ENCODE results near the gene GLUD1.

The GLUD1 gene

DNA sequence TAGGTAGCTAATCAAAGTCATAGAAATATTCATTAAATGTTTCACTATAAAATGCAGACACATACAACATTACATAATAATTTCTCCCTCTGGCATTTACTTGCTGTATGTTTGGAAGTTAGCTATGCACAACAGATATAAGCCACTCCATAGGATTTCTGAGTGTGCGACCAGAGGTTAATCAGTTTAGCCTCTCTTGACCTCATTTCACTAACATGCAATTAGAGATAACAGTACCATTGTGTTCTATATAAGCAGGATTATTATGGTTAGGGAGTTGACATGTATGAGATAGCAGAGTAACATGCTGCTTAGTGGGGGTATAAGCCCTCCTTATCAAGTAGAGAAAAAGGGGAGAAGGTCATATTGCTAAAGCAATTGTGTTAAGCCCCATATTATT lies 26.4 kb downstream of the GLUD1 start:
- TF ChIP-seq GATA2 (IDR thresholded peaks at IDR 0.05; ENCODE audit: low read depth, low read length) = no peak
- no peak for TF ChIP-seq GATA3 (IDR thresholded peaks at IDR 0.05; ENCODE audit: low read depth, low read length)

DNA sequence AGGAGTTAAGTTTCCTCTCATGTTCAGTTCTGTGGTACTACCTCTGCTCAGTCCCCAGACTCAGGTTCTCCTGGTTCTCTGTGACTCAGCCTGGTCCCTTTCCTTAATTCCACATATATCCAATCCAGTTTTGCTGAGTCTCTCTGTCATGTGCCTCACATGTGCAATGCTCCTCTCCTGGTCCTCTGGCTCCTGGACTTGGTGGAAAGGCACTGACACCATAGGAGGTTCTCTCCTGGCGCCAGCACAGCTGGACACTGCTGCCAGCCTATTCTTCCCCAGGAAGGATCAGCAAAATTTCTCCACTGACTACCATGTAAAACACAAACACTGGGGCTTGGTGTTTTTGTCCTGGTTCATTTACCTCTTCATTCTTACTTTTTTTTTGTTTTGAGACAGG lies 27.8 kb downstream of the GLUD1 start:
- TF ChIP-seq GATA3 (IDR thresholded peaks at IDR 0.05; ENCODE audit: low read depth, low read length) (no peak), GATA2 (IDR thresholded peaks at IDR 0.05; ENCODE audit: low read depth, low read length) (no peak)

DNA sequence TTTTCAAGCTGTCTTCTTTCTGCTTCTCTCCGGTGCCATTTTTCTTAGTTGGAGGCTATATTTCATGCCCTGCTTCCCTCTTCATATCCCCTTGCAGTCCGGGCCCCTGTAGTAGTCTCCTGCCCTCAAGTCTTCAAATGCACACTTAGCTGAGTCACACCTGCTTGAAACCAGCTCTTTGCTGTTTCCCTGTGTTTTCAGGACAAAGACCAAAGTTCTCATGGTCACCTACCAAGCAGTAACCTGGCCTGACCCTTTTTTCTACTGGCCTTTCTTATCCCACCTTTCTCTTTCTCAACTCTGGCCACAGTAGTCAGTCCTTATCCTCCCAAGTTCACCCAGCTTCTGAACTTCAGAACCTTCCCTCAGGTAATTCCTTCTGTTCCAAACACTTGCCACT lies 28.5 kb downstream of the GLUD1 start:
- no peak for TF ChIP-seq GATA3 (IDR thresholded peaks at IDR 0.05; ENCODE audit: low read depth, low read length)
- TF ChIP-seq GATA2 (IDR thresholded peaks at IDR 0.05; ENCODE audit: low read depth, low read length) = no peak

DNA sequence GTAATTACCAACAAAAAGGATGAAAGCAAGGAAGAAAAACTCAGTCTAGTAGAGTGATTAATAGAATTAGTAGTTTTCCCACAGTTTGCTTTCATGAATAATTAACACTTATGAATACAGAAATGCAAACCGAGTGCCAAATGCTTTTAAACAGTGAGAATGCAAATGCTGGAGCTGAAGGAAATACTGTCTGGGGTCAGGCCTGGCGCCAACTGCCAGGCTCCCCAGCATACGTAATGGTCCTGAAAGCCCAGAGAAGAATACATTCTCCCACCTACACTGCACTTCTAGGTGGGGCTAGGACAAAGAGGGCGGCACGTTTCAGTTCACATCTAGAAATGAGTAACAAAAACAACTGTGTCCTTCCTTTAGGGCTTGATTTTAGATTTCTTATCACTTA lies 30.0 kb downstream of the GLUD1 start:
- TF ChIP-seq GATA3 (IDR thresholded peaks at IDR 0.05; ENCODE audit: low read depth, low read length) (no peak), GATA2 (IDR thresholded peaks at IDR 0.05; ENCODE audit: low read depth, low read length) (no peak)

DNA sequence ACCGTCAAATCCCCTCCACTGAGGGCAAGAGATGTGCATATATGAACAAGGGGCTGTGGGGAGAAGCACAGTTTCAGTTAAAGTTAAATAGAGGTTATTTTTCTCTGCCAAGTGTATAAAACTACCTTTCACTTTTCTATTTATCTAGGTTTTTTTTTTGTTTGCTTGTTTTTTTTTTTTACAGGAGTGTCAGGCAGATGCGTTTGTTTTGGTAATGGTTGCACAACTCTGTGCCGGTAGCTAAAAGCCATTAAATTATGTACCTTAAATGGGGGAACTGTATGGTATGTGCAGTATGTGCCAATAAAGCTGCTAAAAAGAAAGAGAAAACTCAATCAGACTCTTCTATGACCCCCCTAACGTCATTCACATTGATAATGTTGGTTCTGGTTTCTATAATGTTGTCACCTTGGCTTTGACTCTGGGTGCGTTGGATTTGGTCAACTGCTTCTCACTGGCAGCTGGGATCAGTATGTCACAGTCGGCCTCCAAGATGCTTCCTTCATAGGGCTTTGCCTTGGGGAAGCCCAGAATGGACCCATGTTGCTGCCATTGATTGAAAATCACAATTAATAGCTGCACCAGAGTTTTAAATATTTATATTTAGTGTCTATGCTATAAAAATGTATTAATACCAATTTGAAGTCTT lies 34.2 kb downstream of the GLUD1 start:
- TF ChIP-seq GATA2 (IDR thresholded peaks at IDR 0.05; ENCODE audit: low read depth, low read length) = no peak
- no peak for TF ChIP-seq GATA3 (IDR thresholded peaks at IDR 0.05; ENCODE audit: low read depth, low read length)

DNA sequence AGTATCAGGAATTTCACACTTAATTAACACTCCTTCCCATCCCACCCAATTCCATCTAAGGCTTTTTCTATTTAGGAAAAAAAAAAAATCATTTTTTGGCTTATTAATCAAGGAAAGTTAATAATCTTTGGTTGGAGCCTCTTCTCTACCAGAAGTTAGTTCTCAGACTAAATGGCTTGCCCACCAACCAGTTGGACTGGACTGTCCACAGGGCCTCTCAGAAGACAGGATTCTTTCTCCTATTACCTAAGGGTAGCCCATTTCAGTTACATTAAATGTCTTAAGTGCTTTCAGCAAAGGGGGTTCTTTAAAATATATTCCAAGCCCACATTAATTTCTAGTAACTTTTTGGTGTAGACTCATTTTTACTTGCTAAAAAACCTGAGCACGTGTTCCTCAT lies 35.2 kb downstream of the GLUD1 start:
- no peak for TF ChIP-seq GATA3 (IDR thresholded peaks at IDR 0.05; ENCODE audit: low read depth, low read length)
- TF ChIP-seq GATA2 (IDR thresholded peaks at IDR 0.05; ENCODE audit: low read depth, low read length) = no peak

DNA sequence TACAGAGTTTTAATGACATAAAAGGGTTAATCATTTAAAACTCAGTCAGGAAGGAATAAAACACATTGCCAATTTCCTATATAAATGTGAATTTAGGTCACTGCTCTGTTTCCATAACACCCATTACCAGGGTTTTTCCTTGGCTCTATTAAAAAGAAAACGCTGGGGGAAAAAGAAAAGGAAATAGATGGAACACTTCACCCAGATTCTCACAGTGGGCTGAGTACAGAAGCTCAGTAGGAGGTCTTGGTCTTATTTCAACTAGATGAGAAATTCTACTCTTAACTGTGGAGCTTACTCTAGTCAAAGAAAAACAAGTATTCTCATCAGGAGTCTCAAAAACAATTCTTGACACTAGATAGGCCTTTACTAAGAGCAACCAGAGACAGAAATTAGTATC lies 36.5 kb downstream of the GLUD1 start:
- TF ChIP-seq GATA2 (IDR thresholded peaks at IDR 0.05; ENCODE audit: low read depth, low read length) = no peak

DNA sequence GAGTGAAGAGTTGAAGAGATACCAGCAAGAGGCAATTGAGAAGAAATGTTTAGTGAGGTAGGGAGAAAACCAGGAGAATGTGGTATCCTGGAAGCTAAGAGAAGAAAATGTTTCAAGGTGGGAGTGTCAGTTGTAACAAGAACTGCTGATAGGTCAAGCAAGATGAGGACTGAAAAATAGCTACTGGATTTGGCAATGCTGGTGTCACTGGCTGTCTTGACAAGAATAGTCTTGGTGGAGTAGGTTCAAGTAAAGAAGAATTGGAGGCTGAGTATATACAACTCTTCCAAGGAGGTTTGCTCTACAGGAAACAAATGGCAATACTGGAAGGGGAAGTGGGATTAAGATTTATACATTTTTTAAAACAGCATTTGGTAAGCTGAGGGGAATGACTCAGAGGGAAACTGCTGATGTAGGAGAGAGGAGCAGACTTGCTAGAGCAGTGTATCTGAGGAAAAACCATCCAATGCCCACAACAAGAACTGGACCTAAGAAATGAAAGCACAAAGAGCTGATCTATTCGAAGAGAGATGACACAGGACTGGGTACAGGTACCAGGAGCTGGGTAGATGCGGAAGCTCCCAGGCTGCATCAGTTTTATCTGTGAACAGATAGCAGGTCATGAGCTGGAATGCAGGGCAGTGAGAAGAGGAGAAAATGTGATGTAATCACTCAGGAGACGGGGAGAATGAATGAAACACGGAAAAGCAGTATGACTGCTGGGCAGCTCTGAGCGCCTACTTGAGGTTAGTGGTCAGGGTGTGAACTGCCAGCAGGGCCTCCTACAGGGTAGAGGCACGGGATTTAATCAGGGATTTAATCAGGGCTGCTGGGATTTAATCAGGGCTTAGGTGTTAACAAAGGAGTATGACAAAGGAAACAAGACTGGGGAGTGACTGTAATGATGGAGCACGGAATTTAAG lies 40.0 kb downstream of the GLUD1 start:
- TF ChIP-seq GATA2 (IDR thresholded peaks at IDR 0.05; ENCODE audit: low read depth, low read length) (no peak), GATA3 (IDR thresholded peaks at IDR 0.05; ENCODE audit: low read depth, low read length) (no peak)

DNA sequence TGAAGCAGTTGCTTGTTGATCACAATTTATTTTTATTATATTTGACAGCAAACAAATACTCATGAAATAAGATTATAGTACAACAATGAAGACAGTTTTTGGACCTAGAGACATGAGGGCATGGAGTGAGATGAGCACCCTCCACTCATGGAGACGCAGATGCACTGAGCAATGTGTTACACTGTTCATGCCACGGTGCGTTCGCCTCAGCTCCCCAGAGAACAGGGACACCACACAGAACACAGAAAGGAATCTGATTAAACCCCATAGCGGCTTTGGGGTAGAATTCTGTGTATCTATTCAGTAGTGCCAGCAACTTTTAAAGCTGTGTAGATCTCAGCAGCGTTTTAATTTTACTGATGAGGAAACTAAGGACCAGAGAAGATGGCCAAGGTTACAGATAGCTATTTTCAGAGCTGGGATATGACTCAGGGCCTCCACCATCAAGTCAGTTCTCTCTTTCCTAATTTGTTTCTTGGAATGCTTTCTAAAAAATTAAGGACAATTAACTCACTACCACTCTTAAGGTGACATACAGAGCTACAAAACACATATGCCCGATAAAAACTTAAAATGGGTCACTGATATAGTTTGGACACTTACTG lies 41.0 kb downstream of the GLUD1 start:
- TF ChIP-seq GATA3 (IDR thresholded peaks at IDR 0.05; ENCODE audit: low read depth, low read length) = no peak
- TF ChIP-seq GATA2 (IDR thresholded peaks at IDR 0.05; ENCODE audit: low read depth, low read length) = no peak

DNA sequence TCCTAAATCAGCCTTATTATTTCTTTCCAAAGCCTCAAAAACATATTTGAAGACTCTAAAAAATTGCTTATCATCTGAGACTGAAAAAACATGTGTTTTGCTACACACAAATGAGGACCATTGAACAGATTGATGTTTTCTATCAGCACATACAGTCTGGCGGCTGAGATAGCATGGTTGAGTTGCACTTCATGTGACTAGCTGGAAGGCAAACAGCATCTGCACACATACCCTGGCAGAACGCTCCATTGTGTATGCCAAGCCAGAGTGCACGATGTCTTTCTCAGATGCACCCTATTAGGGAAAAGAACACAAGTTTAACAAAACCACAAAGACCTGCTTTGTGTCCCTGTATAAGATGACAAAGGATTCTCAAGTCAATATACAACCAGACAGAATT lies 41.5 kb downstream of the GLUD1 start:
- TF ChIP-seq GATA3 (IDR thresholded peaks at IDR 0.05; ENCODE audit: low read depth, low read length) = no peak
- no peak; the same call in 1 of the 2 replicates for TF ChIP-seq GATA2 (IDR thresholded peaks at IDR 0.05; ENCODE audit: low read depth, low read length)

DNA sequence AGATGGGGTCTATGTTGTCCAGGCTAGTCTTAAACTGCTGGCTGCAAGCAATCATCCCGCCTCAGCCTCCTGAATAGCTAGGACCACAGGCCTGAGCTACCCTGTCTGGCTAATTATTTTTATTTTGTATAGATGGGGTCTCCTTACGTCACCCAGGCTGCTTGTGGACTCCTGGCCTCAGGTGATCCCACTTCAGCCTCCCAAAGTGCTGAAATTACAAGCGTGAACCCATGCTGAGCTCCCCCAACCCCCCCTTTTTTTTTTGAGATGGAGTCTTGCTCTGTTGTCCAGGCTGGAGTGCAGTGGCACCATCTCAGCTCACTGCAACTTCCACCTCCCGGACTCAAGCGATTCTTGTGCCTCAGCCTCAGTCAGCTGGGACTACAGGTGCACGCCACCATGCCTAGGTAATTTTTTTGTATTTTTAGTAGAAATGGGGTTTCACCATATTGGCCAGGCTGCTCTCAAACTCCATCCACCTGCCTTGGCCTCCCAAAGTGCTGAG lies 49.2 kb downstream of the GLUD1 start:
- no peak for TF ChIP-seq GATA2 (IDR thresholded peaks at IDR 0.05; ENCODE audit: low read depth, low read length)
- TF ChIP-seq GATA3 (IDR thresholded peaks at IDR 0.05; ENCODE audit: low read depth, low read length) = no peak

DNA sequence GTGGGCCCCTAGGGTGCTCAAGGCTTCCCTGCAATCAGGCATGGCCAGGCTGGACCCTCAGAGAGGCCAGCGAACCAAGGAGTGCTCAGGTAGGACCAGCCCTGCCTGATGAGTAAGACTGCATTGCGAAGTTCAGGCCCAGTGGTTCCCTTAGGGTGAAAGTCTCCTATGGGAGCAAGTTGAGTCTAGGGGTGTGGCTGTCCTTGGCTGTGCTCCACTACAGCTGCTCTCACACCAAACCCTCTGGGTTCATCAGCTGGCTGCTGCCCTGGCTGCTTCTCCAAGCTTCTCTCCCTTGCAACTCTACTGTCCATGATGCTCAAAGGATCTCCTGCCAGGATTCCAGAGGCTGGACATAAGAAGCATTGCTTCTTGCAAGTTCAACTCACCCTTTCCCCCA lies 55.9 kb downstream of the GLUD1 start:
- TF ChIP-seq GATA2 (IDR thresholded peaks at IDR 0.05; ENCODE audit: low read depth, low read length) (no peak), GATA3 (IDR thresholded peaks at IDR 0.05; ENCODE audit: low read depth, low read length) (no peak)

DNA sequence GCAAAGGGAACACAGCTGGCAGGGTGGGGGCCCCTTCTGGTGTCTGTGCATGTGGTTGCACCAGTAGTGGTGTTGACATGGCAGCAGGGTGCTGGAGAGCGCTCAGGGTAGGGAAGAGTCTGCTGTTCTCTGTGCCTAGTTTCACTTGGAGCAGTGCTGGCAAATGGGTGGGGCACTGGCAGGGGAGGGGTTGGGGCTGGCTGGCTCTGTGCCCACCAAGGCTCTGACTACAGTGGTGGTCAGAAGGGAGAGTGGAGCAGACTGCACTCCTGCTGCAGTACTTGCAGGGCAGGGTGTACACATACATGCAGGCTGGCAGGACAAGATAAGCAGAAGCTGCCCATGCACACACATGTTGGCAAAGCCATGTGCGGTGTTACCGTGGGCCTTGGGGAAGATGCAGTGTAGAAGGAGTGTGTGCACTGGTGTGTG lies 56.3 kb downstream of the GLUD1 start:
- no peak for TF ChIP-seq GATA3 (IDR thresholded peaks at IDR 0.05; ENCODE audit: low read depth, low read length)
- no peak for TF ChIP-seq GATA2 (IDR thresholded peaks at IDR 0.05; ENCODE audit: low read depth, low read length)

DNA sequence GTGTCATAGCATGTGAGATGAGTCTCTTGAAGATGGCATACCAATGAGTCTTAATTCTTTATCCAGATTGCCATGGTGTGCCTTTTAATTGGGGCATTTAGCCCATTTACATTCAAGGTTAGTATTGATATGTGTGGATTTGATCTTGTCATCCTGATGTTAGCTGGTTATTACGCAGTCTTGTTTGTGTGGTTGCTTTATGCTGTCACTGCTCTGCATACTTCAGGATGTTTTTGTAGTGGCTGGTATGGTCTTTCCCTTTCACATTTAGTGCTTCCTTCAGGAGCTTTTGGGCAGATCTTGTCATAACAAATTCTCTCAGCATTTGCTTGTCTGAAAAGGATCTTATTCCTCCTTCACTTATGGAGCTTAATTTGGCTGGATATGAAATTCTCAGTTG lies 58.0 kb downstream of the GLUD1 start:
- TF ChIP-seq GATA2 (IDR thresholded peaks at IDR 0.05; ENCODE audit: low read depth, low read length) (no peak), GATA3 (IDR thresholded peaks at IDR 0.05; ENCODE audit: low read depth, low read length) (no peak)

Measured in SH-SY5Y (cell line).